K562 (cell line): ENCODE data around the gene FOXK2. TPM values are rescaled to one million over a fixed set of nuclear protein-coding genes. Genes with fewer than 3 reads are reported as not detected.

Source experiments
- KLF6 ChIP-seq: fragments of 250-450 bp; sonication (Bioruptor Pico); IDR thresholded peaks from 2 replicates; pipeline ENCODE4 v1.4.0; 2020; ENCODE audit warnings: mild to moderate bottlenecking, moderate library complexity, borderline replicate concordance
- polyA plus RNA-seq, 8 experiments: library from polyadenylated mRNA; depleted of rRNA in 4 of 8; stranded (reverse) in 5 of 8; unstranded in 3 of 8; fragments of >200 nt; fragmentation: Nextera tagmentation in 2 of 8; fragmentation: Illumina TruSeq in 1 of 8; extraction: Ambion mirVana in 2 of 8; extraction: Trizol in 1 of 8; gene quantifications; 2 replicates each; pipeline versions ENCODE4 v1.2.1 to v1.2.3, GENCODE V29; 2011 to 2014; ENCODE audit warnings: inconsistent platforms in 1 of 8, missing spikeins in 1 of 8
- total RNA-seq, 7 experiments: library from RNA; depleted of rRNA in 6 of 7; stranded (reverse); fragments of >200 nt in 6 of 7; fragmentation: Illumina TruSeq in 2 of 7; extraction: Trizol in 2 of 7; gene quantifications; 2 replicates each; pipeline versions ENCODE4 v1.2.1 to v1.2.3, GENCODE V29; 2011 to 2021; ENCODE audit warnings: low replicate concordance in 1 of 7
- TF ChIP-seq, protein P1 (sequence below): fragments of 450-650 bp; IDR thresholded peaks from 2 replicates; pipeline ENCODE4 v1.6.1; 2016; ENCODE audit warnings: mild to moderate bottlenecking, moderate library complexity
- TF ChIP-seq, protein P2 (sequence below): fragments of 200-600 bp; sonication (generic); IDR thresholded peaks from one replicate; pipeline ENCODE4 v1.6.1; 2012; ENCODE audit warnings: mild to moderate bottlenecking, low read depth, low read length, inconsistent platforms

Gene FOXK2
- total and polyA plus RNA-seq, 9 of the 15 experiments (the other 6 are each of a cell fraction or from before 2014, with no cell fraction given) = 3.0 to 86.0 (median 44.1) TPM

DNA sequence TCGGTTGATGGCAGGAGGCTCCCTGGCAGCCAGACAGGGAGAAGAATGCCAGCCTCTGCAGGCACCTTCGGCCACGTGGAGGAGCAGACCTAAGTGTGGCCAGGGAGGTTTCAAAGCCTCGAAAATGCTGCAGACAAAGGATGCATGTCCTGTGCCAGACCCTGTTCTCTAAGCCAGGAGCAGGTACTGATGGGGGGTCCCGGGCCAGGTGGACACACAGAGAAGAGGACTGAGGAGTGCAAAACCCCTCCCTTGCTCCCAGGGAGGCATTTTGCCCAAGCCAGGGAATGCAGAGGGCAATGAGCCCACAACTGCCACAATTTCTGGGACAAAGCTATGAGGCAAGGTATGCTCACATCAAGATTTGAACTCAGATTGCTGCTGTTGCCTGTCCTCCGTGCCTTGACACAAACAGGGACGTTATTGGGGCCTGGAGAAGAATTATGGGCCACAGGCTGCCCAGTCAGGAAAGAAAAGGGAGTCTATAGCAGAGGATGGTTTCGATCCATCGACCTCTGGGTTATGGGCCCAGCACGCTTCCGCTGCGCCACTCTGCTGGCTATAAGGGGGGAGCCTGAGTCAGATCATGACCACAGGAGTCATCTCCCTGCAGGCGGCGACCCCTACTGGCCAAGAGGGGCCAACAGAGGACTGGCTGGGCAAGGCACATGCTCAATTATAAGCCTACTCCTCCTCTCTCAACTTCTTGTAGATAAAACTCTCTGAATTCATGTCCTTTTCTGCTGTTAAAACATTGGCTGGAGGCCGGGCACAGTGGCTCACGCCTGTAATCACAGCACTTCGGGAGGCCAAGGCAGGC, 25.1 kb upstream of the FOXK2 start (continued):
- TF ChIP-seq, protein P1, sequence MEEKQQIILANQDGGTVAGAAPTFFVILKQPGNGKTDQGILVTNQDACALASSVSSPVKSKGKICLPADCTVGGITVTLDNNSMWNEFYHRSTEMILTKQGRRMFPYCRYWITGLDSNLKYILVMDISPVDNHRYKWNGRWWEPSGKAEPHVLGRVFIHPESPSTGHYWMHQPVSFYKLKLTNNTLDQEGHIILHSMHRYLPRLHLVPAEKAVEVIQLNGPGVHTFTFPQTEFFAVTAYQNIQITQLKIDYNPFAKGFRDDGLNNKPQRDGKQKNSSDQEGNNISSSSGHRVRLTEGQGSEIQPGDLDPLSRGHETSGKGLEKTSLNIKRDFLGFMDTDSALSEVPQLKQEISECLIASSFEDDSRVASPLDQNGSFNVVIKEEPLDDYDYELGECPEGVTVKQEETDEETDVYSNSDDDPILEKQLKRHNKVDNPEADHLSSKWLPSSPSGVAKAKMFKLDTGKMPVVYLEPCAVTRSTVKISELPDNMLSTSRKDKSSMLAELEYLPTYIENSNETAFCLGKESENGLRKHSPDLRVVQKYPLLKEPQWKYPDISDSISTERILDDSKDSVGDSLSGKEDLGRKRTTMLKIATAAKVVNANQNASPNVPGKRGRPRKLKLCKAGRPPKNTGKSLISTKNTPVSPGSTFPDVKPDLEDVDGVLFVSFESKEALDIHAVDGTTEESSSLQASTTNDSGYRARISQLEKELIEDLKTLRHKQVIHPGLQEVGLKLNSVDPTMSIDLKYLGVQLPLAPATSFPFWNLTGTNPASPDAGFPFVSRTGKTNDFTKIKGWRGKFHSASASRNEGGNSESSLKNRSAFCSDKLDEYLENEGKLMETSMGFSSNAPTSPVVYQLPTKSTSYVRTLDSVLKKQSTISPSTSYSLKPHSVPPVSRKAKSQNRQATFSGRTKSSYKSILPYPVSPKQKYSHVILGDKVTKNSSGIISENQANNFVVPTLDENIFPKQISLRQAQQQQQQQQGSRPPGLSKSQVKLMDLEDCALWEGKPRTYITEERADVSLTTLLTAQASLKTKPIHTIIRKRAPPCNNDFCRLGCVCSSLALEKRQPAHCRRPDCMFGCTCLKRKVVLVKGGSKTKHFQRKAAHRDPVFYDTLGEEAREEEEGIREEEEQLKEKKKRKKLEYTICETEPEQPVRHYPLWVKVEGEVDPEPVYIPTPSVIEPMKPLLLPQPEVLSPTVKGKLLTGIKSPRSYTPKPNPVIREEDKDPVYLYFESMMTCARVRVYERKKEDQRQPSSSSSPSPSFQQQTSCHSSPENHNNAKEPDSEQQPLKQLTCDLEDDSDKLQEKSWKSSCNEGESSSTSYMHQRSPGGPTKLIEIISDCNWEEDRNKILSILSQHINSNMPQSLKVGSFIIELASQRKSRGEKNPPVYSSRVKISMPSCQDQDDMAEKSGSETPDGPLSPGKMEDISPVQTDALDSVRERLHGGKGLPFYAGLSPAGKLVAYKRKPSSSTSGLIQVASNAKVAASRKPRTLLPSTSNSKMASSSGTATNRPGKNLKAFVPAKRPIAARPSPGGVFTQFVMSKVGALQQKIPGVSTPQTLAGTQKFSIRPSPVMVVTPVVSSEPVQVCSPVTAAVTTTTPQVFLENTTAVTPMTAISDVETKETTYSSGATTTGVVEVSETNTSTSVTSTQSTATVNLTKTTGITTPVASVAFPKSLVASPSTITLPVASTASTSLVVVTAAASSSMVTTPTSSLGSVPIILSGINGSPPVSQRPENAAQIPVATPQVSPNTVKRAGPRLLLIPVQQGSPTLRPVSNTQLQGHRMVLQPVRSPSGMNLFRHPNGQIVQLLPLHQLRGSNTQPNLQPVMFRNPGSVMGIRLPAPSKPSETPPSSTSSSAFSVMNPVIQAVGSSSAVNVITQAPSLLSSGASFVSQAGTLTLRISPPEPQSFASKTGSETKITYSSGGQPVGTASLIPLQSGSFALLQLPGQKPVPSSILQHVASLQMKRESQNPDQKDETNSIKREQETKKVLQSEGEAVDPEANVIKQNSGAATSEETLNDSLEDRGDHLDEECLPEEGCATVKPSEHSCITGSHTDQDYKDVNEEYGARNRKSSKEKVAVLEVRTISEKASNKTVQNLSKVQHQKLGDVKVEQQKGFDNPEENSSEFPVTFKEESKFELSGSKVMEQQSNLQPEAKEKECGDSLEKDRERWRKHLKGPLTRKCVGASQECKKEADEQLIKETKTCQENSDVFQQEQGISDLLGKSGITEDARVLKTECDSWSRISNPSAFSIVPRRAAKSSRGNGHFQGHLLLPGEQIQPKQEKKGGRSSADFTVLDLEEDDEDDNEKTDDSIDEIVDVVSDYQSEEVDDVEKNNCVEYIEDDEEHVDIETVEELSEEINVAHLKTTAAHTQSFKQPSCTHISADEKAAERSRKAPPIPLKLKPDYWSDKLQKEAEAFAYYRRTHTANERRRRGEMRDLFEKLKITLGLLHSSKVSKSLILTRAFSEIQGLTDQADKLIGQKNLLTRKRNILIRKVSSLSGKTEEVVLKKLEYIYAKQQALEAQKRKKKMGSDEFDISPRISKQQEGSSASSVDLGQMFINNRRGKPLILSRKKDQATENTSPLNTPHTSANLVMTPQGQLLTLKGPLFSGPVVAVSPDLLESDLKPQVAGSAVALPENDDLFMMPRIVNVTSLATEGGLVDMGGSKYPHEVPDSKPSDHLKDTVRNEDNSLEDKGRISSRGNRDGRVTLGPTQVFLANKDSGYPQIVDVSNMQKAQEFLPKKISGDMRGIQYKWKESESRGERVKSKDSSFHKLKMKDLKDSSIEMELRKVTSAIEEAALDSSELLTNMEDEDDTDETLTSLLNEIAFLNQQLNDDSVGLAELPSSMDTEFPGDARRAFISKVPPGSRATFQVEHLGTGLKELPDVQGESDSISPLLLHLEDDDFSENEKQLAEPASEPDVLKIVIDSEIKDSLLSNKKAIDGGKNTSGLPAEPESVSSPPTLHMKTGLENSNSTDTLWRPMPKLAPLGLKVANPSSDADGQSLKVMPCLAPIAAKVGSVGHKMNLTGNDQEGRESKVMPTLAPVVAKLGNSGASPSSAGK = peak; percentile 67; the same call in 1 of the 2 replicates
- no peak for TF ChIP-seq KLF6 (CRISPR knock-in tag)
- TF ChIP-seq, protein P2, sequence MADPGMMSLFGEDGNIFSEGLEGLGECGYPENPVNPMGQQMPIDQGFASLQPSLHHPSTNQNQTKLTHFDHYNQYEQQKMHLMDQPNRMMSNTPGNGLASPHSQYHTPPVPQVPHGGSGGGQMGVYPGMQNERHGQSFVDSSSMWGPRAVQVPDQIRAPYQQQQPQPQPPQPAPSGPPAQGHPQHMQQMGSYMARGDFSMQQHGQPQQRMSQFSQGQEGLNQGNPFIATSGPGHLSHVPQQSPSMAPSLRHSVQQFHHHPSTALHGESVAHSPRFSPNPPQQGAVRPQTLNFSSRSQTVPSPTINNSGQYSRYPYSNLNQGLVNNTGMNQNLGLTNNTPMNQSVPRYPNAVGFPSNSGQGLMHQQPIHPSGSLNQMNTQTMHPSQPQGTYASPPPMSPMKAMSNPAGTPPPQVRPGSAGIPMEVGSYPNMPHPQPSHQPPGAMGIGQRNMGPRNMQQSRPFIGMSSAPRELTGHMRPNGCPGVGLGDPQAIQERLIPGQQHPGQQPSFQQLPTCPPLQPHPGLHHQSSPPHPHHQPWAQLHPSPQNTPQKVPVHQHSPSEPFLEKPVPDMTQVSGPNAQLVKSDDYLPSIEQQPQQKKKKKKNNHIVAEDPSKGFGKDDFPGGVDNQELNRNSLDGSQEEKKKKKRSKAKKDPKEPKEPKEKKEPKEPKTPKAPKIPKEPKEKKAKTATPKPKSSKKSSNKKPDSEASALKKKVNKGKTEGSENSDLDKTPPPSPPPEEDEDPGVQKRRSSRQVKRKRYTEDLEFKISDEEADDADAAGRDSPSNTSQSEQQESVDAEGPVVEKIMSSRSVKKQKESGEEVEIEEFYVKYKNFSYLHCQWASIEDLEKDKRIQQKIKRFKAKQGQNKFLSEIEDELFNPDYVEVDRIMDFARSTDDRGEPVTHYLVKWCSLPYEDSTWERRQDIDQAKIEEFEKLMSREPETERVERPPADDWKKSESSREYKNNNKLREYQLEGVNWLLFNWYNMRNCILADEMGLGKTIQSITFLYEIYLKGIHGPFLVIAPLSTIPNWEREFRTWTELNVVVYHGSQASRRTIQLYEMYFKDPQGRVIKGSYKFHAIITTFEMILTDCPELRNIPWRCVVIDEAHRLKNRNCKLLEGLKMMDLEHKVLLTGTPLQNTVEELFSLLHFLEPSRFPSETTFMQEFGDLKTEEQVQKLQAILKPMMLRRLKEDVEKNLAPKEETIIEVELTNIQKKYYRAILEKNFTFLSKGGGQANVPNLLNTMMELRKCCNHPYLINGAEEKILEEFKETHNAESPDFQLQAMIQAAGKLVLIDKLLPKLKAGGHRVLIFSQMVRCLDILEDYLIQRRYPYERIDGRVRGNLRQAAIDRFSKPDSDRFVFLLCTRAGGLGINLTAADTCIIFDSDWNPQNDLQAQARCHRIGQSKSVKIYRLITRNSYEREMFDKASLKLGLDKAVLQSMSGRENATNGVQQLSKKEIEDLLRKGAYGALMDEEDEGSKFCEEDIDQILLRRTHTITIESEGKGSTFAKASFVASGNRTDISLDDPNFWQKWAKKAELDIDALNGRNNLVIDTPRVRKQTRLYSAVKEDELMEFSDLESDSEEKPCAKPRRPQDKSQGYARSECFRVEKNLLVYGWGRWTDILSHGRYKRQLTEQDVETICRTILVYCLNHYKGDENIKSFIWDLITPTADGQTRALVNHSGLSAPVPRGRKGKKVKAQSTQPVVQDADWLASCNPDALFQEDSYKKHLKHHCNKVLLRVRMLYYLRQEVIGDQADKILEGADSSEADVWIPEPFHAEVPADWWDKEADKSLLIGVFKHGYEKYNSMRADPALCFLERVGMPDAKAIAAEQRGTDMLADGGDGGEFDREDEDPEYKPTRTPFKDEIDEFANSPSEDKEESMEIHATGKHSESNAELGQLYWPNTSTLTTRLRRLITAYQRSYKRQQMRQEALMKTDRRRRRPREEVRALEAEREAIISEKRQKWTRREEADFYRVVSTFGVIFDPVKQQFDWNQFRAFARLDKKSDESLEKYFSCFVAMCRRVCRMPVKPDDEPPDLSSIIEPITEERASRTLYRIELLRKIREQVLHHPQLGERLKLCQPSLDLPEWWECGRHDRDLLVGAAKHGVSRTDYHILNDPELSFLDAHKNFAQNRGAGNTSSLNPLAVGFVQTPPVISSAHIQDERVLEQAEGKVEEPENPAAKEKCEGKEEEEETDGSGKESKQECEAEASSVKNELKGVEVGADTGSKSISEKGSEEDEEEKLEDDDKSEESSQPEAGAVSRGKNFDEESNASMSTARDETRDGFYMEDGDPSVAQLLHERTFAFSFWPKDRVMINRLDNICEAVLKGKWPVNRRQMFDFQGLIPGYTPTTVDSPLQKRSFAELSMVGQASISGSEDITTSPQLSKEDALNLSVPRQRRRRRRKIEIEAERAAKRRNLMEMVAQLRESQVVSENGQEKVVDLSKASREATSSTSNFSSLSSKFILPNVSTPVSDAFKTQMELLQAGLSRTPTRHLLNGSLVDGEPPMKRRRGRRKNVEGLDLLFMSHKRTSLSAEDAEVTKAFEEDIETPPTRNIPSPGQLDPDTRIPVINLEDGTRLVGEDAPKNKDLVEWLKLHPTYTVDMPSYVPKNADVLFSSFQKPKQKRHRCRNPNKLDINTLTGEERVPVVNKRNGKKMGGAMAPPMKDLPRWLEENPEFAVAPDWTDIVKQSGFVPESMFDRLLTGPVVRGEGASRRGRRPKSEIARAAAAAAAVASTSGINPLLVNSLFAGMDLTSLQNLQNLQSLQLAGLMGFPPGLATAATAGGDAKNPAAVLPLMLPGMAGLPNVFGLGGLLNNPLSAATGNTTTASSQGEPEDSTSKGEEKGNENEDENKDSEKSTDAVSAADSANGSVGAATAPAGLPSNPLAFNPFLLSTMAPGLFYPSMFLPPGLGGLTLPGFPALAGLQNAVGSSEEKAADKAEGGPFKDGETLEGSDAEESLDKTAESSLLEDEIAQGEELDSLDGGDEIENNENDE = no peak
